Stimulated activated CD8-positive, alpha-beta memory T cell treated with anti-CD3 and anti-CD28 coated beads, Interleukin-12 subunit alpha, Interleukin-12 subunit beta, amount 100 ng/mL, for 24 hours (primary cell): ENCODE results near the gene PLBD1.

Source experiments
- DNase-seq: peaks from one replicate; pipeline ENCODE4 v3.0.0-alpha.2; 2020; ENCODE audit errors: extremely low read depth

Gene PLBD1

GRCh38 chr12:14505626-14506596, 61.8 kb downstream of the PLBD1 start:
- no peak for DNase-seq

GRCh38 chr12:14495326-14495725, 72.4 kb downstream of the PLBD1 start:
- DNase-seq, result no peak

- DNase-seq, result no peak
Observed at GRCh38 chr12:14482886-14483285, 84.8 kb downstream of the PLBD1 start.

- no peak for DNase-seq
Observed at GRCh38 chr12:14482361-14482760, 85.3 kb downstream of the PLBD1 start.

GRCh38 chr12:14481201-14481600, 86.5 kb downstream of the PLBD1 start:
- DNase-seq, result no peak

GRCh38 chr12:14479004-14479403, 88.7 kb downstream of the PLBD1 start:
- DNase-seq, result no peak

- DNase-seq, result no peak
Observed at GRCh38 chr12:14473707-14474287, 93.9 kb downstream of the PLBD1 start.

GRCh38 chr12:14471497-14471896, 96.2 kb downstream of the PLBD1 start:
- DNase-seq, result no peak

GRCh38 chr12:14460212-14460841, 107.4 kb downstream of the PLBD1 start:
- DNase-seq, result no peak

- DNase-seq, result no peak
Observed at GRCh38 chr12:14454098-14454907, 113.4 kb downstream of the PLBD1 start.
